GM23338 (cell line): ENCODE data around the gene BHLHE23. TPM values are rescaled to one million over a fixed set of nuclear protein-coding genes. Genes with fewer than 3 reads are reported as not detected.

Source experiments
- ATAC-seq: fragments of 200-7000 bp; cut with Tn5 transposase; 3 replicates; pipeline ENCODE4 v1.9.1; 2020
- DNase-seq: peaks from one replicate; pipeline ENCODE4 v3.0.0-alpha.2; 2015; ENCODE audit warnings: low spot score
- H2AFZ ChIP-seq: fragments of 200-600 bp; sonication (generic); 2 replicates; pipeline ENCODE4 v1.8.0; 2016; ENCODE audit warnings: antibody characterized with exemption, mild to moderate bottlenecking, moderate library complexity
- H3F3A ChIP-seq: fragments of 200-600 bp; sonication (generic); replicated peaks from 2 replicates; pipeline ENCODE4 v1.8.0; 2017; ENCODE audit warnings: antibody characterized with exemption, mixed run types, low read depth
- H3K27ac ChIP-seq: fragments of 200-600 bp; sonication (generic); 2 replicates; pipeline ENCODE4 v1.6.1; 2016; ENCODE audit warnings: low read depth
- H3K27me3 ChIP-seq: fragments of 200-600 bp; sonication (generic); 2 replicates; pipeline ENCODE4 v1.8.0; 2016; ENCODE audit warnings: mild to moderate bottlenecking, mixed run types, moderate library complexity; ENCODE audit not compliant: insufficient read depth
- H3K36me3 ChIP-seq: fragments of 200-600 bp; sonication (generic); 2 replicates; pipeline ENCODE4 v1.8.0; 2016; ENCODE audit warnings: mild to moderate bottlenecking; ENCODE audit not compliant: insufficient read depth
- H3K4me1 ChIP-seq: fragments of 200-600 bp; sonication (generic); 2 replicates; pipeline ENCODE4 v1.8.0; 2016; ENCODE audit warnings: mild to moderate bottlenecking, moderate library complexity; ENCODE audit not compliant: insufficient read depth
- H3K4me2 ChIP-seq: fragments of 200-600 bp; sonication (generic); 2 replicates; pipeline ENCODE4 v1.7.1; 2017; ENCODE audit warnings: mixed run types
- H3K4me3 ChIP-seq: fragments of 200-600 bp; sonication (generic); 2 replicates; pipeline ENCODE4 v1.6.1; 2016; ENCODE audit warnings: mixed run types
- H3K79me2 ChIP-seq: fragments of 200-600 bp; sonication (generic); replicated peaks from 2 replicates; pipeline ENCODE4 v1.8.0; 2017; ENCODE audit warnings: mild to moderate bottlenecking; ENCODE audit not compliant: insufficient read depth
- H3K9me2 ChIP-seq: fragments of 200-600 bp; sonication (generic); 2 replicates; pipeline ENCODE4 v1.8.0; 2017; ENCODE audit not compliant: insufficient read depth
- H4K20me1 ChIP-seq: fragments of 200-600 bp; sonication (generic); replicated peaks from 2 replicates; pipeline ENCODE4 v1.8.0; 2017; ENCODE audit warnings: mild to moderate bottlenecking; ENCODE audit not compliant: insufficient read depth
- H3K27ac Mint-ChIP-seq: 2 replicates; pipeline ENCODE4 v1.8.0; 2020; ENCODE audit warnings: inconsistent platforms, mild to moderate bottlenecking, moderate library complexity, mixed read lengths
- H3K27me3 Mint-ChIP-seq: 3 replicates; pipeline ENCODE4 v1.8.0; 2022; ENCODE audit warnings: low read depth, mild to moderate bottlenecking, moderate library complexity, mixed read lengths, inconsistent platforms; ENCODE audit not compliant: insufficient read depth, poor library complexity
- H3K36me3 Mint-ChIP-seq: 3 replicates; pipeline ENCODE4 v1.8.0; 2021; ENCODE audit warnings: low read depth, mild to moderate bottlenecking, inconsistent platforms, moderate library complexity, mixed read lengths
- H3K4me1 Mint-ChIP-seq: 3 replicates; pipeline ENCODE4 v1.8.0; 2020; ENCODE audit warnings: mild to moderate bottlenecking, inconsistent platforms, mixed read lengths
- H3K4me3 Mint-ChIP-seq: 3 replicates; pipeline ENCODE4 v1.8.0; 2021; ENCODE audit warnings: moderate library complexity, mild to moderate bottlenecking, inconsistent platforms, mixed read lengths
- H3K9me3 Mint-ChIP-seq: 3 replicates; pipeline ENCODE4 v1.8.0; 2020; ENCODE audit warnings: moderate library complexity, mild to moderate bottlenecking, inconsistent platforms, mixed read lengths
- CTCF ChIP-seq, 2 experiments: fragments of 200-600 bp in 1 of 2; sonication (generic) in 1 of 2; conservative IDR thresholded peaks; 2 replicates each; pipeline versions ENCODE4 v1.5.1 to v1.6.1; 2016 to 2017; ENCODE audit warnings: antibody characterized with exemption in 2 of 2, low read depth in 2 of 2, mild to moderate bottlenecking in 2 of 2, moderate library complexity in 1 of 2
- EZH2phosphoT487 ChIP-seq: fragments of 200-600 bp; sonication (generic); IDR thresholded peaks from one replicate; pipeline ENCODE4 v1.8.1; 2018; ENCODE audit warnings: antibody characterized with exemption; ENCODE audit not compliant: unreplicated experiment
- JUNB ChIP-seq: IDR thresholded peaks from one replicate; pipeline ENCODE4 v1.6.1; 2016; ENCODE audit warnings: antibody characterized with exemption; ENCODE audit not compliant: unreplicated experiment
- NANOG ChIP-seq: IDR thresholded peaks from 2 replicates; pipeline ENCODE4 v1.6.1; 2016; ENCODE audit warnings: antibody characterized with exemption, borderline replicate concordance
- REST ChIP-seq: IDR thresholded peaks from one replicate; pipeline ENCODE4 v1.6.1; 2018; ENCODE audit warnings: antibody characterized with exemption; ENCODE audit not compliant: unreplicated experiment
- ZNF114 ChIP-seq: fragments of 250-450 bp; sonication (Bioruptor Pico); IDR thresholded peaks from 2 replicates; pipeline ENCODE4 v1.5.0; 2020; ENCODE audit warnings: mild to moderate bottlenecking, moderate library complexity
- ZNF331 ChIP-seq: fragments of 250-450 bp; sonication (Bioruptor Pico); IDR thresholded peaks from 2 replicates; pipeline ENCODE4 v1.5.0; 2020; ENCODE audit warnings: low read depth, mild to moderate bottlenecking, moderate library complexity
- polyA plus RNA-seq: library from polyadenylated mRNA; unstranded; fragments of >200 nt; fragmentation: Nextera tagmentation; extraction: Ambion mirVana; gene quantifications from 2 replicates; pipeline ENCODE4 v1.2.1, GENCODE V29; 2016
- total RNA-seq: library from RNA; depleted of rRNA; stranded (reverse); fragments of >200 nt; shearing (Covaris generic); gene quantifications from 2 replicates; pipeline ENCODE4 v1.2.3, GENCODE V29; 2014

BHLHE23 gene
- total and polyA plus RNA-seq, 2 experiments from 2014 or later: 0.52 to 5.0 TPM

DNA sequence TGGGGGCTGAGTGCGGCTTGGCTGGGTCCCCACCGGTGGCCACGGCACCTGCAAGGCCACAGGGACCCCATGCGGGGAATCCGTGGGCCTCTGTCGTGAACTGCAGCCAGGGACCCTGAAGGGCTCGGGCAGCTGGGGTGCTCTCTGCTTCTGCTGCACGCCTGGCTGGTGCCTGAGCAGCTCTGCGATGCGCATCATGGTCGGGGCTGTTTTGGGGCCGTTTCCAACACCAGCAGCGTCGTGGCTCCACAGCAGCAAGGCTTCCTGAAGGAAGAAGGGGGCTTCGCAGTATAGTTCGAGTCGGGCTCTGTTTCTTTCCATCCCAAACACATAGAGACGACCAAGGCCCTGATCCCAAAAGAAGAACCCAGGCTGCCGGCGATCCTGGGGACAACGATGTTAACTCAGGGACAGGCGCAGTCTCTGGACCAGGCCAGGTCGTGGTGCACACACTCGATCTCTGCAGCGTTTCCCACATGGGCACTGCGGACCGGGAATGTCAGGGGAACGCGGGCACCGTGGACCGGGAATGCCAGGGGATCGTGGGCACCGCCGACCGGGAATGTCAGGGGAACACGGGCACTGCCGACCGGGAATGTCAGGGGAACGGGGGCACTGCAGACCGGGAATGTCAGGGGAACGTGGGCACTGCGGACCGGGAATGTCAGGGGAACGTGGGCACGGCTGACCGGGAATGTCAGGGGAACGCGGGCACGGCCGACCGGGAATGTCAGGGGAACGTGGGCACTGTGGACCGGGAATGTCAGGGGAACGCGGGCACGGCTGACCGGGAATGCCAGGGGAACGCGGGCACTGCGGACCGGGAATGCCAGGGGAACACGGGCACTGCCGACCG lies 36.8 kb upstream of the BHLHE23 start:
- Histone ChIP-seq H2AFZ (no peak overlapping the region), H3K36me3 (no peaks in the 10 kb centered on the region), H3K4me3 (no peak overlapping the region), H3K27me3 (no peaks in the 10 kb centered on the region; the same call in 1 of the 2 replicates), H3K79me2 (no peaks in the 10 kb centered on the region), H3F3A (no peaks in the 10 kb centered on the region), H3K4me2 (no peak overlapping the region), H3K9me2 (no peaks in the 10 kb centered on the region), H3K4me1 (no peaks in the 10 kb centered on the region), H4K20me1 (no peaks in the 10 kb centered on the region), H3K27ac (no peak overlapping the region)
- Mint-ChIP-seq H3K27me3 (peaks cover 3% of the 10 kb centered on the region), H3K4me3 (no peak overlapping the region), H3K4me1 (0 out of 3 replicates have a peak, but pooled peaks cover 2% of the 10 kb centered on the region), H3K36me3 (peaks cover 9% of the 10 kb centered on the region; the same call in 1 of the 3 replicates), H3K9me3 (peaks cover 11% of the 10 kb centered on the region), H3K27ac (no peak overlapping the region)
- ATAC-seq (no peak), DNase-seq (no peak)
- TF ChIP-seq REST (no peak), ZNF114 (CRISPR knock-in tag) (no peak), JUNB (no peak), CTCF (conservative IDR thresholded peaks at IDR 0.05; ENCODE audit: low read depth in 2 of 2) (no peak), NANOG (no peak), EZH2phosphoT487 (no peak)

GRCh38 chr20:63042448-63043071 lies 35.8 kb upstream of the BHLHE23 start:
- TF ChIP-seq ZNF331 (CRISPR knock-in tag) (no peak), CTCF (conservative IDR thresholded peaks at IDR 0.05; ENCODE audit: low read depth in 2 of 2) (peak in 1 of 2 experiments; percentile 44; a peak in 2 of 4 replicates)
- peaks cover 7% of the 10 kb centered on the region; the same call in 2 of the 3 replicates for H3K4me1 Mint-ChIP-seq
- peaks cover 1% of the 10 kb centered on the region; the same call in 1 of the 3 replicates for H3K36me3 Mint-ChIP-seq
- no peaks in the 10 kb centered on the region for H3K9me2 ChIP-seq
- no peak for ATAC-seq
- no peak overlapping the region for H2AFZ ChIP-seq
- H3K27me3 Mint-ChIP-seq: peaks cover 3% of the 10 kb centered on the region
- no peaks in the 10 kb centered on the region; the same call in 1 of the 2 replicates for H3K27me3 ChIP-seq
- H3K27ac ChIP-seq: no peak overlapping the region
- H3K36me3 ChIP-seq: no peaks in the 10 kb centered on the region
- no peak overlapping the region for H3K27ac Mint-ChIP-seq
- H3K4me2 ChIP-seq: no peak overlapping the region
- H3K9me3 Mint-ChIP-seq: peaks cover 3% of the 10 kb centered on the region
- no peaks in the 10 kb centered on the region for H4K20me1 ChIP-seq
- DNase-seq: no peak
- no peaks in the 10 kb centered on the region for H3K79me2 ChIP-seq
- H3F3A ChIP-seq: no peaks in the 10 kb centered on the region
- H3K4me1 ChIP-seq: peaks cover 2% of the 10 kb centered on the region; the same call in 1 of the 2 replicates
- H3K4me3 Mint-ChIP-seq: no peak overlapping the region
- no peak overlapping the region for H3K4me3 ChIP-seq
